HG02571 (cell line): ENCODE data around the gene COX10.
"Not testable (repeated sequence)": the region's sequence is repeated elsewhere in the genome, so short reads cannot be mapped to it uniquely, and the experiment has no call there.

Source experiments
- ATAC-seq: cut with Tn5 transposase; IDR thresholded peaks from one replicate; pipeline ENCODE4 v1.9.1; 2021; ENCODE audit warnings: mild to moderate bottlenecking, moderate library complexity; ENCODE audit not compliant: unreplicated experiment

The COX10 gene

DNA sequence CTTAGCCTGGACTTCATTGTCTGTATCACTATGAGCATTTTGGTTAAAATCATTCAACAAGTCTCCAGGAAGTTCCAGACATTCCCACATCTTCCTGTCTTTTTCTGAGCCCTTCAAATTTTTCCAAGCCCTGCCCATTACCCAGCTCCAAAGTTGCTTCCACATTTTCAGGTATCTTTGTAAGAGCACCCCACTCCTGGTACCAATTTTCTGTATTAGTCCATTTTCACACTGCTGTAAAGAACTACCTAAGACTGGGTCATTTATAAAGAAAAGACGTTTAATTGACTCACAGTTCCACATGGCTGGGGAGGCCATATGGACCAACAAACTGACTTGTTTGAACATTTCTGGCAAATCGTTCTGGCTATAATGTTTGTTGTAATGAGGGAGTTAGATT is 100.0 kb downstream of the COX10 start:
- no peak for ATAC-seq

DNA sequence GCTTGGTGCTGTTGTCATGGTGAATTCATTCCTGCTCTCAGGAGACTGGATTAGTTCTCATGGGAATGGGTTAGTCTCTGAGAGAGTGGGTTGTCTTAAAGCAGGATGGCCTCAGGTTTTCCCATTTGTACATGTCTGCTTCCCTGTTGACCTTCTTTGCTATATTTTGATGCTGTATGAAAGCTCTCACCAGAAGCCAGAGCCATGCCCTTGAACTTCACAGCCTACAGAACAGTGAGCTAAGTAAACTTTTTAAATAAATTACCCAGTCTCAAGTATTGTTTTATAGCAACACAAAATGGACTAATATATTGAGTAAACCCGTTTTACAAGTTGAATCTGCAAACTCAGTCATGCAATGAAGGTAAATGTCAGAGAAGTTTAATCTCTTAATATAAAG is 100.6 kb downstream of the COX10 start:
- no peak for ATAC-seq

DNA sequence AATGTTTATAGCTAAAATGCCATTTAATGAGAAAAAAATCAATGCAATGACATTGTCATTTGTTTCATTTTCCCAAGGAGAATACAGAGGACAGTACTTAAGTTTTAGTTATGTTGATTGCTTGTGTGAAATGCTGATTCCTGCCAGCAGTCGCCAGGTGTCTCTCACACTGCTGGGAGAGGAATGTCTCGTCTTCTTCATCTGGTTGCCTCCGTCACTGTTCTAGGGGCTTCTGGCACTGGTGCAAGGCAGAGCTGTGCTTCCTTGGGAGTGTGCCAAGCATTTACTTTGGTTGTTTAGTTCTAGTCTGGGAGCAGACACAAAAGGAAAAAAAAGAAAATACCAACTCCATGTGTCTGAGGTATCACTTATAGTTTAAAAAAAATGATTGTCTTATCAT is 107.7 kb downstream of the COX10 start:
- not testable (repeated sequence) for ATAC-seq

DNA sequence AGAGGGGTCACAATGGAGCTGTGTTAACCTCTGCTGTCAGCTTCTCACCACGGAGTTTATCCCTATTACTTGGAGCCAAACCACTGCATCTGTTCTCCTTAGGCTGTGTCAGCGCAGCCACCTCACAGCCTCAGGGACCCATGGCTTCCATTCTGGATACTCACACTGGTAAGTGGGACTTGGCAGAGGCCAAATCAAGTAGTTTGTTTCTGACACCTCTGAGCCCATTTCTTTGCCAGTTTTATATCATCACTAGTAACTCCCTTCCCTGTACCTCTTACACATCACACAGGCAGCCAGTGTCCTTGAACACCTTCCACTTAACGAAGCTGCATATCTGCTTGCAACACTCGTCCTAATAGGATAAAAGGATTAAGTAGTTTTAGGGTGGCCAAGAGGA is 108.5 kb downstream of the COX10 start:
- ATAC-seq: not testable (repeated sequence)

DNA sequence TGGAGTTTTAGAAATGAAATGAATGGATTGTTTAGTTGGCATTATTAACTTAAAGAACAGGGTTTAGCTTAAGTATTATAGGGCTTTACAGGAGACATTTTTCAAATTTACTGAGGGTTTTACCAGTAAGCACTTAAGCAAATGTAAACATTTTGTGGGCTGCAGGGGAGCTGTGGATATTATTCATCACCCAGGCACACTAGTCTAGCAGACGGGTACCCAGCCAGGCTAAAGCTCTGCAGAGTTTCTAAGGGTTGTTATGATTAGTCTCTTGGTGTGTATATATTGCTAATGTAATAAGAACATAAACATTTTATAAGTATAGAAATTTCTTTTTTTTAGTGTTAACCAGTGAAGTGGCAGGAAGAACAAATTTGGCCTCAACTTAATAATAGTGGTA is 110.6 kb downstream of the COX10 start:
- not testable (repeated sequence) for ATAC-seq

DNA sequence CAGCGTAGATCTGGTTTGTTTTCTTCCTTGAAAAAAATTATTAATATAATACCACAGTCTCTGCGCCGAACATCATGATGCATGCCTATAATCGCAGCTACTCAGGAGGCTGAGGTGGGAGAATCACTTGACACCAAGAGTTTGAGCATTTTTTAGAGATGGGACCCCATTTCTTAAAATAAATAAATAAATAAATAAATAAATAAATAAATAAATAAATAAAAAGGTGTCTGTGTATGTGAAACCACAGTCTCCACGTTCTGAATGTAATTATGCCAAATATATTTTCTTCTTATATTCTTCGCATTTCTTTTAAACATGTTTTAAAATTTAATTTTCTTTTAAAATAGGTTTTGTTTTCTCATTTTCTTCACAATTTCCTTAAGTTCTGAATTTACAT is 112.8 kb downstream of the COX10 start:
- not testable (repeated sequence) for ATAC-seq

DNA sequence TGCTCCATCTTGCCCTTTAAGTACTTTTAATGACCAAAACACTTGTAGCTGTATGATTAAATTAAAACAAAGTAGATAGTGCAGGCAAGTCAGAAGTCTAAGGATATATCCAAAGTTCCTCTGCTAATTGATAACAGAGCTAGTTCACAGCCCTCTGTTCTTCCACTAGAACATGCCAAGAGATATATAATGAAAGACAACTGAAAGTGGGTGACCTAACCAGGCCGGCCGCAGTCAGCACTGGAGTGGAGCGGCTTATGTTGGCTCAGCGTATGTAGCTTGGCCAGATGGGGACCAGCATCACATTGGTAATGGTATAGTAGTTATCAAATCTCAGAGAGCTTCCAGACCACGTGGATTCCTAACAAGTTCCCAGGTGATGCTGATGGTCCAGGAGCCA is 115.2 kb downstream of the COX10 start:
- not testable (repeated sequence) for ATAC-seq

DNA sequence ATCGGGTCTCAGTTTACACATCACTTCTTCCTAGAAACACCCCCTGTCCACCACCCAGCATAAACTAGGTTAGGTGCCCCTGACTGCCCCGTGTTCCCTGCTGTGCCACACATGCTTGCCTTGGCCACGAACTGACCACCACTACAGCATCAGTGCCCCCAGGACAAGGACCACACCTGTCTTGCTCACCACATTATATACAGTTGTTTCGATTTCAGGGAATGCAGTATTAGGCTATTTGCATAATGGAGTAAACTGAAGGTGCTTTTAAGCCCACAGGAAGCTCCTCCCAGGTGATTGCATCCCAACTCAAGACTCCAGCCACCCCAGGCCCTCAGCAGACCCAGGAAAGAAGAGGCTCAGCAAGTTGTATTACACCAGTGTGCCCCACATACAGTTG is 117.1 kb downstream of the COX10 start:
- not testable (repeated sequence) for ATAC-seq

DNA sequence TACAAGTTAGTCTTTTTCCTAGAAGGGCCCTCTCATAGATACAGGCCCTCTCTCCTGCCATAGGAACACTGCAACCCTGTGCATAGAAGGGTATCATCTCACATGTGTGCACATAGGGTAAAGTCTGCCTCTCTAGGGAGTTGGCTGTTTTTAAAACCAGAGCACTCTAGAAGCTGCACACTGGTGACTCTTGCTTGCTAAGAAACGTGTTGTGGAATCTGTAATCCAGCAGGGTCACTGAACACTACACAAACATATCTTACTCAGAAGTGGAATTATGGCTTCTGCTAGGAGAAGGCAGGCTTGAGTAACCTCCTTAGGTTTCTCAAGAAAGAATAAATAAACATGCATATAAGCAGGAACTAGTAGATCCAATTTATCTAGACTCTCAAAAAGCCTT is 121.5 kb downstream of the COX10 start:
- not testable (repeated sequence) for ATAC-seq

DNA sequence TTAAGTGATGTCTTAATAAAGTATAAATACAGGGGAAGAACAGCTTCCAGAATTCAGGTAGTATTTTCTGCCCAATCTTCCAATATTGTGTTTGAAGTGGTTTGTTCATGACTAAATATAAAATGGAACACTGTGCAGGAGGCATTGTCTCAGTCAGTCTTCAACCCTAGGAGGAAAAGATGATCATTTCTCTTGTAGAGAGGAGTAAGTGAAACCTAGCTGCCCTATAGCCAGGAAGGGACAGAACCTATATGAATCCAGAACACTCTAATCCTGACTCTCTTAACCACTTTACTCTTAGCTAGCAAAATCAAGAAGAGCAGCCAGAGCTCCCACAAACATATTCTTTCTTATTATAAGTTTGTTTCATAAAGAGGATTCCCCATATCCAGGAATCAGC is 122.2 kb downstream of the COX10 start:
- not testable (repeated sequence) for ATAC-seq

DNA sequence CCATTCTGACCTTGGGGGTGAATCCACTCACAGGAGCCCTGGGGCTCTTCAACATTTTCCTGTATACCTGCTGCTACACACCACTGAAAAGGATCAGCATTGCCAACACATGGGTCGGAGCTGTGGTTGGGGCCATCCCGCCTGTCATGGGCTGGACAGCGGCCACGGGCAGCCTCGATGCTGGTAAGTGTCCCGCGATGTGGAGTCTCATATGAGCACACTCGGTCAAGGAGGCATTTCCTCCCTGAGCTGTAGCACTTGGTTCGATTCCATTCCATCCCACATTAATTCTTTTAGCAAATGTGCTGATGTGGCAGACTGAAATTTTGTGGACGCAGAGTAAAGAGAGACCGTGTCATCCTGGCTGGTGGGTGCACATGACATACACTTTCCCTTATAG is 122.7 kb downstream of the COX10 start:
- ATAC-seq: not testable (repeated sequence)

DNA sequence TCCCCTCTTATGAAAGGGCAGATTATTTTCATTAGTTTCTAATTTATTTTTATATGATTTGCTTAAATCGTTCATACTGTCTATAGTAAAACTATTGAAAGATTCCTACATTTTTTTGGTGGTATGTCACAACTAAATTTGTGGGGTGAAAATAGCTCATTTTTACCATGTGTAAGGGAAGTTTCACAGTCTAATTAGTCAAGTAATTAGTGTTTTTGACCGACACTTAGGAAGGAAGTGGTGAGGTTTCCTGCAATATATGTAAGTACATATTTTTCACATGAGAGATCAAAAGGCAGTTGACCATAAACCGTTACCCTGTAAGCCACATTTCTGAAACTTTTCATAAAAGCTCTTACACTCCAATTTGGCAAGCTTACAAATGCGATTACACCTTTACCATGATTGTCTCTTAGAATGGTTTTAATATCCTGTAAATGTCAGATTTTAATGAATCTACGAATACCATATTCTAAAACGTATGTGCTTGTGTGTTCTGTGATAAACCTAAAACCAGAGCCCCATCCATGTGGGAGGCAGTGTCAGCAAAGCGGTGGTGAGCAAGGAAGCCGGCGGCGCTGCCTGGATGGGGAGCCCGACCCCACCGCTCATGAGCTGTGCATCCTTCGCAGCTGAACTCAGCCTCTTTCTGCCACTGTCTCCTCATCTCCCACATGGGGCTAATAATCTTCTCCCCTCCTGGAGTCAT is 123.5 kb downstream of the COX10 start:
- ATAC-seq: not testable (repeated sequence)

DNA sequence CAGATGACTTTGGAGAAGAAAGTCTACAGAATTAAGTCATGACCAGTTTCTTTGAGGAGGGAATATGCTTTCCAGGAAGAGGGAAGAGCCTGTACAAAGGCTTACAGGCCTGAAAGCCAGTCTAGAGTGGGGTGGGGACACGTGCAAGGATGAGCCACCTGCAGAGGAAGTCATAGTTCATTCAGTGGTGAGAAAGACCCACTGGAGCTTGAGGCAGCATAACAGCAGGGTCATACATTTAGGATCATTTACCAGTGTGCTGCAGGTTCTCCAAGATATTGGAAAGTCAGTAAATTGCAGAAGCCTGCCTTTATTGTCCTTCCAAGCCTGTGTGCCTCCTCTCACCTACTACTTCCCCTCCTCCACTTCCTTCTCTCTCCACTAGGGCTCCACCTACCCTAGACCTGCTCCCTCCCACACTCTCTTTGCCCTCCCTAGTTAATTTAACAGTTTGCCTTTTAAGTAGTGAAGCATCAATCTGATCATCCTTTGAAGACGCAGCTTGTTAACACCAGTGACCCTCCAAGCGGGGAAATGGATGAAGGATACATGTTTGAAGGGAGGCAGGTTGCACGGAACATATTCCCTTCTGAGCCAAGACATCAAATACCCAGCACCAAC is 127.2 kb downstream of the COX10 start:
- ATAC-seq: no peak

DNA sequence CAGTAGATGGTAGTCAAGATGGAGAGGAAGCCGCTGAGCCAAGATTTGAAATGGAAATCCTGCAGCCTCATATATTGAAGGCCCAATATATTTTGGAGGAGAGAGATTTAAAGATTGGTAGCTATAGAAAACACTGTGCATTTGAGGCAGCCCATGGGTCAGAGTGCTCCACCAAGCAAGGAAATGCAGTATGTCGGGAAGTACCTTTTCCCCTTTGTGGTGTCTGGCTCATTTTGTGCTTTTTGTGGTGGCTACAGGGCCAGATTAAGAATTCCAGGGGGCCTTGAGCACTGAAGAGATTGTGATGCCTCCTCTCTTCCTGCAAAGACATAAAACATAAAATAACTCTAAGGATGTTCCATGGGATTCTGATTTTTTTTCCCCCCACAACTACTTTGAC is 127.8 kb downstream of the COX10 start:
- no peak for ATAC-seq

DNA sequence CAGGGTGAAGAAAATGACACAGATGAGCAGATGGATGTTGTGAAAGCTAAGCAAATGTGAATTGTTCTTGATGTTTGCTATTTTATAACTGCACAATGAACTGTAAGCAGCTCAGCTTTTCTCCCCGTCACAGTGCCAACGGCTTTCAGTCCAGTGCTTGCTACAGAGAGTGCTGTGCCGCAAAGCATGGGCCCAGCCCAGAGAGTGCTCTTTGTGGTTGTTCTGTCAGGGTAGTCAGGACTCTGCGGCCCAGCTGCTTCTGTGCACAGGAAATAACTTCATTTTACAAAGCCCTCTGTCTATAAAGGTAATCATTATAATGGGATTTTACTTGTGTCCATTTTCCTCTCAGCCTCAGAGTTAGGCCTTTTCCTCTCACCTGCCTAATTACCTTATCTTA is 128.3 kb downstream of the COX10 start:
- ATAC-seq: no peak

DNA sequence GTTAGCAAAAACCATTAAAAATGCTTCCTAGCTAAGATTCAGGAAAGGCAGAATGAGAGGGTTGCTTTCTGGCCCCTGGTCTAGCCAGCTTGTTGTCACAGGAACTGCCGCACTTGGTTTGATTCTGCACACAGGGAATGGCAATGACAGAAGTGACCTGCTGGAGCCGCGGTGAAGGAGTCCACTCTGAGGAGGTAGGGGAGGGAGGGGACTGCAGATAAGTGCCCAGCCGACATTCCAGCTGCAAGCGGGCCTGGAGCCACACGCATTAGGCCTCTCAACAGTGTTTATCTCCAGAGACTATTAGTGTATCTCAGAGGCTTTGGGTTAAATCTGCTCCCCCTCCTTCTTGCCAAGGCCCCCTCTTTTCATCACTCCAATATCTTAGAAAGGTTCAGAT is 128.7 kb downstream of the COX10 start:
- ATAC-seq: no peak

DNA sequence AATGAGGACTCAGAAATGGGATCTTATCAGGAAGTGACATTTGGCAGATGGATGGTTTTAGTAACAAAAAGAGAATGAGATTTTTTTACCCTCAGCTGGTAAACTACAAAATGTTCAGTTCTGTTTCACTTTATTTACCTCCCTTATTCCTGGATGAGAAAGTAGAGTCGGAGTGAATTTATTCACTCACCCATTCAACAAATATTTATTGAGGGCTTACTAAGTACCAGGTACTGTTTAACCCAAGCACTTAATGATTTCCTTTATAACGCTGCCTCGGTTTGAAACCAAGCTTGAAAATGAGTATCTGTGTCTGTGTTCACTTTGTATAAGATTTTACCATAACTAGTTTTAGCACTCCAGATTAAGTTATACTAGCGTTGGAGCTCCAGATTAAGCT is 129.3 kb downstream of the COX10 start:
- no peak for ATAC-seq

DNA sequence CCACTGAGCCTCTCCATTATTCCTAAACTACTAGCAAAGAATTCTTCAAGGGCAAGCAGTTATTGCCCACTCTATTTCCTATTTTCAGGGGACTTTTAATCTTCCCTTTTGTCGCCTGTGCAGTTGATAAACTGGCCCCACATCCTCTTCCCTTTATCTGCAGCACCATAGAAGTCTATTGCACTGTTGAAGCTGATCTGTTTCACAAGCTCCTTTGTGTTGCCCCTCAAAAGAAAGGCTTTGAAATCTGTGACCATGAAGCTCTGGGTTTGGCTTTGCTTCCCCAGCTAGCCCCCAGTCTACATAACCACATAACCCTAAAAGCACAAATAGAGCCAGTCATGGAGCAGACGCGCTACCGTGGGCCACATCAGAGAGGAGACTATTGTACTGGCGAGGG is 130.3 kb downstream of the COX10 start:
- ATAC-seq: no peak

DNA sequence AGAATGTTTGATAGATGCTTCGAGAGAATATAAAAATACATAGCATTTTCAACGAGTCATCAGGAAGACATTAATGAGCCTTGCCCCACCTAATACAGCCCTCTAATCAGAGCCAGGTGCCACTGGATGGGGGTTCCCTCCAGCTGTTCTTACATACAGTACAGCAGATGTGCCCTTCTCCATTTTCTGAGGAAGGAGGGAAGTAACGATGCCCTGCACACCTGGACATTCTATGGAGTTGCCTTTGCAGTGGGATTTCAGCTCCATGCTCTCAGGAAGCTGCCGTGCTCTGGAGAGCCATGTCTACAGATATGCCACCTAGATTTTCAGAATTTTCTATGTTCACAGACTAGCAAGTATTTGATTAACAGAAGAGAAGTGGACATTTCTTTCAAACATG is 131.1 kb downstream of the COX10 start:
- no peak for ATAC-seq

DNA sequence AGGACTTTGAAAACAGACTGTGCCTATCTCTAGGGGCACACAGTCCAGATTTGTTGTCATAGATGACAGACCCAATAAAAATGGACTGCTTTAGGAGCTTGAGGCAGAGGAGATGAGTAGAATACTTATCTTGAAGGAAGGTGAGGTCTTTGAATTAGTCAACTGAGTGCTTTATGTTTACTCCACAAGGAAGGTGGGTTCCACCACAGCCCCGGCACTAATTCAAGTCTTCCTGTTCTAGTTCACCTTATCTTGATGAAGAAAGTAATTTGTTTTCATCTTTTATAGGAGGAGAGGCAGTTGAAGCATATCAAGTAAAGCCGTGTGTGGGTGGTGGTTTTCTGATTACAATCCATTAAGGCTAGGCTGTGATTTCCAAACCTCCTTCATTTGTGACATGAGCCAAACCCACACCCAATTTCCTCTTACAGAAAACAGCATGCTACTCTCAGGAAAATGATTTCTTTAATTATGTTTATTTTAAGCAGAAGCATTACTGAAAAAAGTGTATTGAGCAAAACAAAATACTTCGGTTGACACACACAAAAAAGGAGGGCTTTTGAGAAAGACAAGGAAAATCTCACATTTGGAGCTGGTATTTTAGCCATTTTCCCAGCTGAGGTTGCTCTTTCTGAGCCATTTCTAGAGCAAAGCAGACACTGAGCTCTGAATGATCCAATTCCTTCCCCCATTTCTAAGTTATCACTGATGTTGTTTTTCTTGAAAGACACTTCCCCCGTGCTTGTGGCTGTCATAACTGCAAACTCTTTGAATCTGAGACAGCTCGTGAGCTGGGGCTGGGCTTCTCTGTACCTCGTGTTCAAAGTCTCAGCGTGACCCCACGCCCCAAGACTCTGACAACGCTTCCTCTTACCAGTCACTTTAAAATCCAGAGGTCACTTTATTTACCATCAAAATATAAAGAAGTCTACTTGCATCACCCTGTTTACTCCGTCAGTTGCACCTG is 132.0 kb downstream of the COX10 start:
- no peak for ATAC-seq

DNA sequence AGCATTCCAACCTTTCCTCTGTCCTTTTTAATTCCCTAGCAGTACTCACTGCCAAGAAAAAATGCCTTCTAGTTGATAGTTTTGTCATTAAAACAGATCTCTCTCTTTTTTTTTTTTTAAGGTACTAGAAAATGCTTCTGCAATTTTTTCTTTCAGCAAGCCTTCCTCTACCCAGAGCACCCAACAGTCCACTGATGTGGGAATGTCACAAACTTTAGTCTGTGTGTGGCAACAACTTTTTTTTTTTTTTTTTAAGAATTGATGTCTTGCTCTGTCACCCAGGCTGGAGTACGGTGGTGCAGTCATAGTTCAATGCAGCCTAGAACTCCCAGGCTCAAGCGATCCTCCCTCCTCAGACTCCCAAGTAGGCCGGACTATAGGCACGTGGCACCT is 132.7 kb downstream of the COX10 start:
- ATAC-seq: no peak
